ENCODE measurements around the gene RPP25. TPM values are rescaled to one million over a fixed set of nuclear protein-coding genes. Genes with fewer than 3 reads are reported as not detected.

The RPP25 gene
- total and polyA plus RNA-seq, 10 of the 15 experiments (the other 5 are each of a cell fraction or from before 2014, with no cell fraction given), result 0.41 to 10.8 (median 4.7) TPM

DNA sequence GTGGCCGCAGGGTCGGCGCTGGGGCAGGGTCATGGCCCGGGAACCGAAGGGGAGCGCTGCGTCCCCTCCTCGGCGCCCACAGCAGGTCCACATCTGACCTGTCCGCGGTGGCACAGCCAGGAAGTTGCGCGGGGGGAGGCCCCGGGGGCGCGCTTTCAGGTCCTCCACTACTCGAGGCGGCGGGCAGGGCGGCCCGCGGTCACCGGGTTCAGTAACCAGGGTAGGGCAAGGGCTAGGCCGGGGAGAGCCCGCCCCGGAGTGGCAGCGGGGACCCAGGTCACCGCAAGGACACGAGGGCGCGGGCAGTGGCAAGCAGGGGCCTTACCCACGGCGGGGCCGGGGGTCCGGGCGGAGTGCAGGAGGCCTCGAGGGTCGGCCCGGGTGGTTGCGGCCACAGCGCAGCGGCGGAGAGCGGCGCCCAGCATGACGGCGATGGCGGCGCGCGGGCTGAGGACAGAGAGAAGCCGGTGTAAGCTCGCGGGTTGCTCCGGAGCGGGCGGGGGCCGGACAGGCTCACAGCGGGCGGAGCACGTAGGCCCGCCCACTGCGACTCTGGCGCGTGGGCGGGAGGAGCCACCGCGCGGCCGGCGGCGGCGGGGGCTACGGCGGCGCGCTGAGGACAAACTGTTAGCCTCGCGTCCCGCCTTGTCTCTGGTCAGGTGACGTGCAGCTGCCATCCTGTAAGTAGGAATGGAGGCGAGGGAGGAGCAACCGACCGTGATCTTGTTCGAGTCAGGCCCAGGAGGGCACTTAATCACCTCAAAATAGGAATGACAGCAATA lies 18.8 kb downstream of the RPP25 start, which contains the start of gene COX5A (continued):
- TF ChIP-seq EGR1 (IDR thresholded peaks at IDR 0.05; ENCODE audit: borderline replicate concordance in 1 of 2, low read depth in 2 of 2, low read length in 2 of 2) (peak; percentile 72 to 99), ESRRA (IDR thresholded peaks at IDR 0.05; ENCODE audit: low read length) (no peak), ETV6 (conservative IDR thresholded peaks at IDR 0.05 in 1 of 2, IDR thresholded peaks at IDR 0.05 in 1 of 2; ENCODE audit: borderline replicate concordance in 1 of 2, low read depth in 1 of 2) (no peak), ZNF207 (IDR thresholded peaks at IDR 0.05; ENCODE audit: borderline replicate concordance) (peak; percentile 81), PAX5 (IDR thresholded peaks at IDR 0.05; ENCODE audit: borderline replicate concordance, low read depth, low read length) (peak; percentile 87), ZNF622 (IDR thresholded peaks at IDR 0.05) (no peak), TCF7 (IDR thresholded peaks at IDR 0.05; ENCODE audit: borderline replicate concordance) (no peak), JUNB (IDR thresholded peaks at IDR 0.05) (no peak), TCF3 (IDR thresholded peaks at IDR 0.05; ENCODE audit: borderline replicate concordance, insufficient read depth, low read depth, low read length) (peak; percentile 77; the same call in 1 of the 2 replicates), BACH1 (IDR thresholded peaks at IDR 0.05; ENCODE audit: borderline replicate concordance) (peak; percentile 85), YY1 (IDR thresholded peaks at IDR 0.05; ENCODE audit: low read depth, low read length) (peak; percentile 84), ASH2L (IDR thresholded peaks at IDR 0.05; ENCODE audit: borderline replicate concordance, low read depth) (peak; percentile 57; the same call in 1 of the 2 replicates), FOXK2 (IDR thresholded peaks at IDR 0.05) (no peak), CREB1 (IDR thresholded peaks at IDR 0.05; ENCODE audit: low read depth) (peak; percentile 74), CHD4 (IDR thresholded peaks at IDR 0.05) (no peak), CBX3 (IDR thresholded peaks at IDR 0.05; ENCODE audit: borderline replicate concordance, low read depth) (no peak), POLR2A (IDR thresholded peaks at IDR 0.05; ENCODE audit: low read depth, low read length) (peak; percentile 97)
- TF ChIP-seq, protein P1, sequence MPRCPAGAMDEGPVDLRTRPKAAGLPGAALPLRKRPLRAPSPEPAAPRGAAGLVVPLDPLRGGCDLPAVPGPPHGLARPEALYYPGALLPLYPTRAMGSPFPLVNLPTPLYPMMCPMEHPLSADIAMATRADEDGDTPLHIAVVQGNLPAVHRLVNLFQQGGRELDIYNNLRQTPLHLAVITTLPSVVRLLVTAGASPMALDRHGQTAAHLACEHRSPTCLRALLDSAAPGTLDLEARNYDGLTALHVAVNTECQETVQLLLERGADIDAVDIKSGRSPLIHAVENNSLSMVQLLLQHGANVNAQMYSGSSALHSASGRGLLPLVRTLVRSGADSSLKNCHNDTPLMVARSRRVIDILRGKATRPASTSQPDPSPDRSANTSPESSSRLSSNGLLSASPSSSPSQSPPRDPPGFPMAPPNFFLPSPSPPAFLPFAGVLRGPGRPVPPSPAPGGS (IDR thresholded peaks at IDR 0.05; ENCODE audit: borderline replicate concordance, insufficient read depth, low read depth, low read length, poor library complexity, severe bottlenecking), result peak; percentile 26
- TF ChIP-seq, protein P2, sequence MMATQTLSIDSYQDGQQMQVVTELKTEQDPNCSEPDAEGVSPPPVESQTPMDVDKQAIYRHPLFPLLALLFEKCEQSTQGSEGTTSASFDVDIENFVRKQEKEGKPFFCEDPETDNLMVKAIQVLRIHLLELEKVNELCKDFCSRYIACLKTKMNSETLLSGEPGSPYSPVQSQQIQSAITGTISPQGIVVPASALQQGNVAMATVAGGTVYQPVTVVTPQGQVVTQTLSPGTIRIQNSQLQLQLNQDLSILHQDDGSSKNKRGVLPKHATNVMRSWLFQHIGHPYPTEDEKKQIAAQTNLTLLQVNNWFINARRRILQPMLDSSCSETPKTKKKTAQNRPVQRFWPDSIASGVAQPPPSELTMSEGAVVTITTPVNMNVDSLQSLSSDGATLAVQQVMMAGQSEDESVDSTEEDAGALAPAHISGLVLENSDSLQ (IDR thresholded peaks at IDR 0.05), result peak; percentile 58; the same call in 1 of the 2 replicates
- TF ChIP-seq, protein P3, sequence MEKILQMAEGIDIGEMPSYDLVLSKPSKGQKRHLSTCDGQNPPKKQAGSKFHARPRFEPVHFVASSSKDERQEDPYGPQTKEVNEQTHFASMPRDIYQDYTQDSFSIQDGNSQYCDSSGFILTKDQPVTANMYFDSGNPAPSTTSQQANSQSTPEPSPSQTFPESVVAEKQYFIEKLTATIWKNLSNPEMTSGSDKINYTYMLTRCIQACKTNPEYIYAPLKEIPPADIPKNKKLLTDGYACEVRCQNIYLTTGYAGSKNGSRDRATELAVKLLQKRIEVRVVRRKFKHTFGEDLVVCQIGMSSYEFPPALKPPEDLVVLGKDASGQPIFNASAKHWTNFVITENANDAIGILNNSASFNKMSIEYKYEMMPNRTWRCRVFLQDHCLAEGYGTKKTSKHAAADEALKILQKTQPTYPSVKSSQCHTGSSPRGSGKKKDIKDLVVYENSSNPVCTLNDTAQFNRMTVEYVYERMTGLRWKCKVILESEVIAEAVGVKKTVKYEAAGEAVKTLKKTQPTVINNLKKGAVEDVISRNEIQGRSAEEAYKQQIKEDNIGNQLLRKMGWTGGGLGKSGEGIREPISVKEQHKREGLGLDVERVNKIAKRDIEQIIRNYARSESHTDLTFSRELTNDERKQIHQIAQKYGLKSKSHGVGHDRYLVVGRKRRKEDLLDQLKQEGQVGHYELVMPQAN (conservative IDR thresholded peaks at IDR 0.05), result peak; percentile 85
- TF ChIP-seq, protein P4, sequence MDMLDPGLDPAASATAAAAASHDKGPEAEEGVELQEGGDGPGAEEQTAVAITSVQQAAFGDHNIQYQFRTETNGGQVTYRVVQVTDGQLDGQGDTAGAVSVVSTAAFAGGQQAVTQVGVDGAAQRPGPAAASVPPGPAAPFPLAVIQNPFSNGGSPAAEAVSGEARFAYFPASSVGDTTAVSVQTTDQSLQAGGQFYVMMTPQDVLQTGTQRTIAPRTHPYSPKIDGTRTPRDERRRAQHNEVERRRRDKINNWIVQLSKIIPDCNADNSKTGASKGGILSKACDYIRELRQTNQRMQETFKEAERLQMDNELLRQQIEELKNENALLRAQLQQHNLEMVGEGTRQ (IDR thresholded peaks at IDR 0.05; ENCODE audit: borderline replicate concordance, low read depth, low read length), result peak; percentile 74
- TF ChIP-seq, protein P5, sequence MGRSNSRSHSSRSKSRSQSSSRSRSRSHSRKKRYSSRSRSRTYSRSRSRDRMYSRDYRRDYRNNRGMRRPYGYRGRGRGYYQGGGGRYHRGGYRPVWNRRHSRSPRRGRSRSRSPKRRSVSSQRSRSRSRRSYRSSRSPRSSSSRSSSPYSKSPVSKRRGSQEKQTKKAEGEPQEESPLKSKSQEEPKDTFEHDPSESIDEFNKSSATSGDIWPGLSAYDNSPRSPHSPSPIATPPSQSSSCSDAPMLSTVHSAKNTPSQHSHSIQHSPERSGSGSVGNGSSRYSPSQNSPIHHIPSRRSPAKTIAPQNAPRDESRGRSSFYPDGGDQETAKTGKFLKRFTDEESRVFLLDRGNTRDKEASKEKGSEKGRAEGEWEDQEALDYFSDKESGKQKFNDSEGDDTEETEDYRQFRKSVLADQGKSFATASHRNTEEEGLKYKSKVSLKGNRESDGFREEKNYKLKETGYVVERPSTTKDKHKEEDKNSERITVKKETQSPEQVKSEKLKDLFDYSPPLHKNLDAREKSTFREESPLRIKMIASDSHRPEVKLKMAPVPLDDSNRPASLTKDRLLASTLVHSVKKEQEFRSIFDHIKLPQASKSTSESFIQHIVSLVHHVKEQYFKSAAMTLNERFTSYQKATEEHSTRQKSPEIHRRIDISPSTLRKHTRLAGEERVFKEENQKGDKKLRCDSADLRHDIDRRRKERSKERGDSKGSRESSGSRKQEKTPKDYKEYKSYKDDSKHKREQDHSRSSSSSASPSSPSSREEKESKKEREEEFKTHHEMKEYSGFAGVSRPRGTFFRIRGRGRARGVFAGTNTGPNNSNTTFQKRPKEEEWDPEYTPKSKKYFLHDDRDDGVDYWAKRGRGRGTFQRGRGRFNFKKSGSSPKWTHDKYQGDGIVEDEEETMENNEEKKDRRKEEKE (IDR thresholded peaks at IDR 0.05), result 0 out of 2 replicates have a peak, but pooled peaks have one; percentile 35

Data from GM12878 (cell line).